HepG2 (cell line): Measurements from ENCODE around the gene ST6GAL2. TPM values are rescaled to one million over a fixed set of nuclear protein-coding genes. Genes with fewer than 3 reads are reported as not detected.

Source experiments
- ATF5 ChIP-seq: sonication (generic); formaldehyde crosslinking; IDR thresholded peaks from 2 replicates; pipeline ENCODE4 v1.4.0; 2020; ENCODE audit warnings: mild to moderate bottlenecking, low read depth, missing genetic modification reagents
- KDM6A ChIP-seq: IDR thresholded peaks from 2 replicates; pipeline ENCODE4 v1.6.1; 2016; ENCODE audit warnings: low read depth
- RBM39 ChIP-seq: fragments of 200-400 bp; formaldehyde crosslinking; IDR thresholded peaks from one replicate; pipeline ENCODE4 v1.6.1; 2018; ENCODE audit warnings: antibody characterized with exemption, mild to moderate bottlenecking, low read depth, low read length; ENCODE audit not compliant: poor library complexity, severe bottlenecking
- SKI ChIP-seq: fragments of 450-650 bp; IDR thresholded peaks from one replicate; pipeline ENCODE4 v1.6.1; 2018; ENCODE audit warnings: mild to moderate bottlenecking; ENCODE audit not compliant: partially characterized antibody
- SPEN ChIP-seq: sonication (generic); formaldehyde crosslinking; IDR thresholded peaks from 2 replicates; pipeline ENCODE4 v1.5.1; 2020; ENCODE audit warnings: low read depth, mild to moderate bottlenecking, missing genetic modification reagents
- ZBTB42 ChIP-seq: sonication (generic); formaldehyde crosslinking; IDR thresholded peaks from 2 replicates; pipeline ENCODE4 v1.5.0; 2020; ENCODE audit warnings: mild to moderate bottlenecking, missing genetic modification reagents
- ZNF484 ChIP-seq: sonication (generic); formaldehyde crosslinking; IDR thresholded peaks from 2 replicates; pipeline ENCODE4 v1.5.1; 2020; ENCODE audit warnings: mild to moderate bottlenecking, low read depth, missing genetic modification reagents, borderline replicate concordance
- ZNF496 ChIP-seq: sonication (generic); formaldehyde crosslinking; IDR thresholded peaks from 2 replicates; pipeline ENCODE4 v1.8.1; 2023; ENCODE audit warnings: mild to moderate bottlenecking, moderate library complexity, missing genetic modification reagents; ENCODE audit not compliant: insufficient replicate concordance
- ZNF687 ChIP-seq: sonication (generic); formaldehyde crosslinking; IDR thresholded peaks from 2 replicates; pipeline ENCODE4 v1.5.1; 2020; ENCODE audit warnings: mild to moderate bottlenecking, missing genetic modification reagents, moderate library complexity
- ZNF784 ChIP-seq: sonication (generic); formaldehyde crosslinking; IDR thresholded peaks from 2 replicates; pipeline ENCODE4 v1.5.1; 2020; ENCODE audit warnings: missing genetic modification reagents, mild to moderate bottlenecking, borderline replicate concordance
- polyA plus RNA-seq, 8 experiments: library from polyadenylated mRNA; depleted of rRNA in 3 of 8; stranded (reverse) in 7 of 8; unstranded in 1 of 8; fragments of >200 nt; fragmentation: Illumina TruSeq in 4 of 8; extraction: Trizol in 4 of 8; gene quantifications; 2 replicates each; pipeline versions ENCODE4 v1.2.1 to v1.2.3, GENCODE V29; 2011 to 2016; ENCODE audit warnings: low read depth in 4 of 8, missing spikeins in 1 of 8, mixed read lengths in 1 of 8; ENCODE audit not compliant: insufficient read depth in 1 of 8
- total RNA-seq, 5 experiments: library from RNA; depleted of rRNA; stranded (reverse); fragments of >200 nt; fragmentation: Illumina TruSeq; extraction: Trizol; gene quantifications; 2 replicates each; pipeline ENCODE4 v1.2.3, GENCODE V29; 2016; ENCODE audit warnings: low read depth in 1 of 5

Gene ST6GAL2
- total and polyA plus RNA-seq, 2 of the 13 experiments (the other 11 are each of a cell fraction or from before 2014, with no cell fraction given): not detected

DNA sequence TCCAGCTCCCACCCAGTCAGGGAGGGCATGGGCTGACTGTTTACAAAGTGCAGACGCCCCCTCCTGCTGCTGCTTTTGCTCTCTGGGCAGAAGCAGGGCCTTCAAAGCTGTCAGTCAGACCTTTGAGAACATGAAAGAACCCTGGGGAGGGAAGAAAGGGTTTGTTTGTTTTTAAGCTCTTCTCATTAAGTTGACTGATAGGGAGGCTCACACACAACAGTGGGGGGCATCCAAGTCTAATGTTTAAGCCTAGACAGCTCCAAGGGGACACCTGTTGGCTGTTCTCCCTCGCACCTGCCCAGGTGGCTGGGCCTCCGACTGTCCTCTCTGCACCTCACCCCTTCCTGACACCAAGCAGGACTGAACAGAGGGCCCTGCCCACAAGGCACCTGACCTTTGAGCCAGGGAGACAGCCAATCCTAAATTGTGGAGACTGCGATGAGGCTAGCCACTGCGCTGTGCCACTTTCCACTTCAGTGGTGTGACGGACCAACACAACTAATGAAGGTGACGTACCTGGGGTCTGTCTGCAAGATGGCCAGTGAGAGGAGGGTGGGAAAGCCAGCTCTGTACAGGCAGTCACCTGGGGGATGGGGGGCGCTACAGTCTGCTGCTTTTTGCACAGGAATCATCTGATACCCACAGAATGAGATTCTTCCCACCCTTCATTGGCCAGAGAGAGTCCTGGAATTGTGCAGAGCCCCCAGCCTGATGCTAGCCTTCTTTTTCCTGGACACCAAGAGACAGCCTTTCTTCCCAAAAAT, 16.3 kb downstream of the ST6GAL2 start (continued):
- TF ChIP-seq ATF5 (no peak), ZNF687 (CRISPR knock-in tag) (no peak), ZNF496 (CRISPR knock-in tag) (no peak), SKI (no peak), ZNF484 (CRISPR knock-in tag) (no peak), ZBTB42 (CRISPR knock-in tag) (no peak), RBM39 (no peak), SPEN (CRISPR knock-in tag) (no peak), KDM6A (no peak), ZNF784 (CRISPR knock-in tag) (no peak)
